DND-41 (cell line): ENCODE data around the gene FMR1.

ENCODE experiments used
- ATAC-seq: fragments of 200-7000 bp; cut with Tn5 transposase; 3 replicates; pipeline ENCODE4 v1.9.1; 2021; ENCODE audit warnings: low read depth; ENCODE audit not compliant: insufficient read depth
- DNase-seq: peaks from one replicate; pipeline ENCODE4 v3.0.0-alpha.2; 2020
- H2AFZ ChIP-seq: 2 replicates; pipeline ENCODE4 v1.6.0; 2012; ENCODE audit warnings: low read depth, low read length
- H3K27ac ChIP-seq: 2 replicates; pipeline ENCODE4 v1.5.1; 2012; ENCODE audit warnings: low read length, inconsistent platforms
- H3K27me3 ChIP-seq: fragments of 200-600 bp; sonication (generic); 2 replicates; pipeline ENCODE4 v1.6.0; 2012; ENCODE audit warnings: low read length, mild to moderate bottlenecking, inconsistent platforms; ENCODE audit not compliant: insufficient read depth, poor library complexity
- H3K36me3 ChIP-seq: 2 replicates; pipeline ENCODE4 v1.5.1; 2012; ENCODE audit warnings: low read length, inconsistent platforms; ENCODE audit not compliant: insufficient read depth
- H3K4me1 ChIP-seq: 2 replicates; pipeline ENCODE4 v1.5.1; 2012; ENCODE audit warnings: mild to moderate bottlenecking, low read length; ENCODE audit not compliant: insufficient read depth
- H3K4me2 ChIP-seq: 2 replicates; pipeline ENCODE4 v1.6.0; 2012; ENCODE audit warnings: mild to moderate bottlenecking, moderate library complexity, low read length, inconsistent platforms; ENCODE audit not compliant: insufficient read depth
- H3K4me3 ChIP-seq, 2 experiments: fragments of 200-600 bp in 1 of 2; shearing (Covaris generic) in 1 of 2; 2 replicates each; pipeline ENCODE4 v1.5.1; 2012 to 2016; ENCODE audit warnings: inconsistent platforms in 2 of 2, low read length in 2 of 2, mild to moderate bottlenecking in 2 of 2, low read depth in 1 of 2, moderate library complexity in 1 of 2
- H3K79me2 ChIP-seq: 2 replicates; pipeline ENCODE4 v1.6.0; 2012; ENCODE audit warnings: low read length, inconsistent platforms; ENCODE audit not compliant: insufficient read depth
- H3K9ac ChIP-seq: 2 replicates; pipeline ENCODE4 v1.6.0; 2012; ENCODE audit warnings: low read depth, mild to moderate bottlenecking, inconsistent platforms, low read length, moderate library complexity
- H3K9me3 ChIP-seq: 2 replicates; pipeline ENCODE4 v1.5.1; 2012; ENCODE audit warnings: low read length, moderate library complexity, mild to moderate bottlenecking, inconsistent platforms; ENCODE audit not compliant: insufficient read depth, severe bottlenecking
- H4K20me1 ChIP-seq: 2 replicates; pipeline ENCODE4 v1.6.0; 2012; ENCODE audit warnings: low read length; ENCODE audit not compliant: insufficient read depth
- CTCF ChIP-seq: IDR thresholded peaks from 2 replicates; pipeline ENCODE4 v1.5.1; 2012; ENCODE audit warnings: borderline replicate concordance, low read length, moderate library complexity, mild to moderate bottlenecking; ENCODE audit not compliant: poor library complexity, severe bottlenecking; ENCODE audit errors: extremely low read depth
- EZH2 ChIP-seq: IDR thresholded peaks from 3 replicates; pipeline ENCODE4 v1.6.1; 2012; ENCODE audit warnings: borderline replicate concordance, low read depth, mild to moderate bottlenecking, moderate library complexity, low read length, inconsistent platforms; ENCODE audit not compliant: severe bottlenecking

The FMR1 gene

GRCh38 chrX:147902270-147902669, 9.4 kb upstream of the FMR1 start:
- no peaks in the 10 kb centered on the region for H3K36me3 ChIP-seq
- H3K27ac ChIP-seq, result no peak overlapping the region
- H3K4me2 ChIP-seq, result no peak overlapping the region
- no peaks in the 10 kb centered on the region for H3K9me3 ChIP-seq
- H2AFZ ChIP-seq, result peak overlapping the region; percentile 52; the same call in 1 of the 2 replicates
- H4K20me1 ChIP-seq, result no peaks in the 10 kb centered on the region
- H3K27me3 ChIP-seq, result no peaks in the 10 kb centered on the region
- TF ChIP-seq EZH2 (no peak), CTCF (no peak)
- DNase-seq, result no peak
- no peak for ATAC-seq
- H3K4me1 ChIP-seq, result peaks cover 9% of the 10 kb centered on the region
- no peak overlapping the region for H3K4me3 ChIP-seq
- H3K9ac ChIP-seq, result no peak overlapping the region
- no peaks in the 10 kb centered on the region for H3K79me2 ChIP-seq

- ATAC-seq, result no peak
- Histone ChIP-seq H3K4me1 (peaks cover 12% of the 10 kb centered on the region), H3K4me2 (no peak overlapping the region), H3K79me2 (peaks cover 12% of the 10 kb centered on the region), H3K36me3 (no peaks in the 10 kb centered on the region; the same call in 1 of the 2 replicates), H4K20me1 (peaks cover 3% of the 10 kb centered on the region; the same call in 1 of the 2 replicates), H3K27ac (no peak overlapping the region), H2AFZ (no peak overlapping the region), H3K9ac (no peak overlapping the region), H3K27me3 (no peaks in the 10 kb centered on the region), H3K4me3 (no peak overlapping the region), H3K9me3 (no peaks in the 10 kb centered on the region)
- TF ChIP-seq CTCF (no peak), EZH2 (no peak)
- no peak for DNase-seq
Observed at GRCh38 chrX:147908106-147908505, 3.6 kb upstream of the FMR1 start.

GRCh38 chrX:147910607-147911006, 1.1 kb upstream of the FMR1 start:
- H3K4me2 ChIP-seq, result peak overlapping the region; percentile 64
- no peaks in the 10 kb centered on the region for H3K27me3 ChIP-seq
- no peak overlapping the region for H3K27ac ChIP-seq
- peak overlapping the region; percentile 67; the same call in 1 of the 2 replicates for H3K9ac ChIP-seq
- H3K9me3 ChIP-seq, result no peaks in the 10 kb centered on the region
- ATAC-seq, result no peak
- TF ChIP-seq CTCF (no peak), EZH2 (no peak)
- peak overlapping the region; percentile 93 for H2AFZ ChIP-seq
- no peak for DNase-seq
- H3K4me3 ChIP-seq, result peak overlapping the region in 1 of 2 experiments; percentile 62; a peak in 1 of 4 replicates
- peaks cover 23% of the 10 kb centered on the region; the same call in 1 of the 2 replicates for H4K20me1 ChIP-seq
- peaks cover 37% of the 10 kb centered on the region for H3K79me2 ChIP-seq
- H3K36me3 ChIP-seq, result no peaks in the 10 kb centered on the region; the same call in 1 of the 2 replicates
- peaks cover 37% of the 10 kb centered on the region for H3K4me1 ChIP-seq
